HEK293 (cell line): ENCODE data around the gene PDLIM5.
A peak's percentile ranks its signal among the peaks of the same experiment; 100 is the strongest.

Source experiments
- KLF1 ChIP-seq: fragments of 450-650 bp; formaldehyde crosslinking; IDR thresholded peaks from 2 replicates; pipeline ENCODE4 v1.5.1; 2016; ENCODE audit warnings: missing biosample characterization, missing genetic modification characterization
- PRDM4 ChIP-seq: fragments of 450-650 bp; formaldehyde crosslinking; IDR thresholded peaks from 2 replicates; pipeline ENCODE4 v1.5.1; 2017; ENCODE audit warnings: missing biosample characterization, missing genetic modification characterization
- TSHZ1 ChIP-seq: fragments of 450-650 bp; formaldehyde crosslinking; IDR thresholded peaks from 2 replicates; pipeline ENCODE4 v1.5.1; 2016; ENCODE audit warnings: missing biosample characterization, missing genetic modification characterization, borderline replicate concordance
- ZBTB1 ChIP-seq: fragments of 450-650 bp; formaldehyde crosslinking; IDR thresholded peaks from 2 replicates; pipeline ENCODE4 v1.5.1; 2016; ENCODE audit warnings: missing biosample characterization, missing genetic modification characterization
- ZBTB17 ChIP-seq: fragments of 450-650 bp; formaldehyde crosslinking; IDR thresholded peaks from 2 replicates; pipeline ENCODE4 v1.5.1; 2016; ENCODE audit warnings: missing biosample characterization, missing genetic modification characterization
- ZBTB8A ChIP-seq: fragments of 450-650 bp; formaldehyde crosslinking; IDR thresholded peaks from 2 replicates; pipeline ENCODE4 v1.5.1; 2016; ENCODE audit warnings: missing biosample characterization, missing genetic modification characterization
- ZEB2 ChIP-seq: fragments of 450-650 bp; formaldehyde crosslinking; IDR thresholded peaks from 2 replicates; pipeline ENCODE4 v1.5.1; 2016; ENCODE audit warnings: missing biosample characterization, missing genetic modification characterization
- ZNF184 ChIP-seq: fragments of 450-650 bp; IDR thresholded peaks from 2 replicates; pipeline ENCODE4 v1.5.1; 2018; ENCODE audit warnings: missing biosample characterization, mild to moderate bottlenecking, missing genetic modification characterization
- ZNF2 ChIP-seq: fragments of 450-650 bp; formaldehyde crosslinking; IDR thresholded peaks from 2 replicates; pipeline ENCODE4 v1.5.1; 2016; ENCODE audit warnings: missing biosample characterization, missing genetic modification characterization
- ZNF223 ChIP-seq: fragments of 450-650 bp; formaldehyde crosslinking; IDR thresholded peaks from 2 replicates; pipeline ENCODE4 v1.5.1; 2016; ENCODE audit warnings: missing biosample characterization, missing genetic modification characterization
- ZNF239 ChIP-seq: fragments of 450-650 bp; formaldehyde crosslinking; IDR thresholded peaks from 2 replicates; pipeline ENCODE4 v1.5.1; 2016; ENCODE audit warnings: missing biosample characterization, missing genetic modification characterization
- ZNF335 ChIP-seq: fragments of 450-650 bp; formaldehyde crosslinking; conservative IDR thresholded peaks from 2 replicates; pipeline ENCODE4 v1.5.1; 2016; ENCODE audit warnings: missing biosample characterization, missing genetic modification characterization
- ZNF416 ChIP-seq: fragments of 450-650 bp; formaldehyde crosslinking; IDR thresholded peaks from 2 replicates; pipeline ENCODE4 v1.5.1; 2016; ENCODE audit warnings: missing biosample characterization, missing genetic modification characterization
- ZNF473 ChIP-seq: fragments of 450-650 bp; formaldehyde crosslinking; IDR thresholded peaks from 2 replicates; pipeline ENCODE4 v1.5.1; 2017; ENCODE audit warnings: missing biosample characterization, missing genetic modification characterization
- ZNF48 ChIP-seq: fragments of 450-650 bp; formaldehyde crosslinking; IDR thresholded peaks from 2 replicates; pipeline ENCODE4 v1.5.1; 2016; ENCODE audit warnings: missing biosample characterization, missing genetic modification characterization
- ZNF501 ChIP-seq: fragments of 450-650 bp; formaldehyde crosslinking; IDR thresholded peaks from 2 replicates; pipeline ENCODE4 v1.5.1; 2016; ENCODE audit warnings: missing biosample characterization, missing genetic modification characterization
- ZNF555 ChIP-seq: fragments of 450-650 bp; formaldehyde crosslinking; conservative IDR thresholded peaks from 2 replicates; pipeline ENCODE4 v1.5.1; 2017; ENCODE audit warnings: missing biosample characterization, mild to moderate bottlenecking, missing genetic modification characterization, inconsistent platforms
- ZNF610 ChIP-seq: fragments of 450-650 bp; formaldehyde crosslinking; IDR thresholded peaks from 2 replicates; pipeline ENCODE4 v1.5.1; 2016; ENCODE audit warnings: missing biosample characterization, missing genetic modification characterization, borderline replicate concordance
- ZNF623 ChIP-seq: fragments of 450-650 bp; formaldehyde crosslinking; IDR thresholded peaks from 2 replicates; pipeline ENCODE4 v1.5.1; 2016; ENCODE audit warnings: missing biosample characterization, missing genetic modification characterization
- TF ChIP-seq, protein P1 (sequence below): fragments of 450-650 bp; formaldehyde crosslinking; IDR thresholded peaks from 2 replicates; pipeline ENCODE4 v1.5.1; 2016; ENCODE audit warnings: missing biosample characterization, missing genetic modification characterization, borderline replicate concordance
- TF ChIP-seq, protein P2 (sequence below): fragments of 450-650 bp; formaldehyde crosslinking; conservative IDR thresholded peaks from 2 replicates; pipeline ENCODE4 v1.5.1; 2016; ENCODE audit warnings: low read depth, missing biosample characterization, missing genetic modification characterization
- TF ChIP-seq, protein P3 (sequence below): fragments of 450-650 bp; formaldehyde crosslinking; IDR thresholded peaks from 2 replicates; pipeline ENCODE4 v1.5.1; 2016; ENCODE audit warnings: missing biosample characterization, missing genetic modification characterization

PDLIM5 gene

DNA sequence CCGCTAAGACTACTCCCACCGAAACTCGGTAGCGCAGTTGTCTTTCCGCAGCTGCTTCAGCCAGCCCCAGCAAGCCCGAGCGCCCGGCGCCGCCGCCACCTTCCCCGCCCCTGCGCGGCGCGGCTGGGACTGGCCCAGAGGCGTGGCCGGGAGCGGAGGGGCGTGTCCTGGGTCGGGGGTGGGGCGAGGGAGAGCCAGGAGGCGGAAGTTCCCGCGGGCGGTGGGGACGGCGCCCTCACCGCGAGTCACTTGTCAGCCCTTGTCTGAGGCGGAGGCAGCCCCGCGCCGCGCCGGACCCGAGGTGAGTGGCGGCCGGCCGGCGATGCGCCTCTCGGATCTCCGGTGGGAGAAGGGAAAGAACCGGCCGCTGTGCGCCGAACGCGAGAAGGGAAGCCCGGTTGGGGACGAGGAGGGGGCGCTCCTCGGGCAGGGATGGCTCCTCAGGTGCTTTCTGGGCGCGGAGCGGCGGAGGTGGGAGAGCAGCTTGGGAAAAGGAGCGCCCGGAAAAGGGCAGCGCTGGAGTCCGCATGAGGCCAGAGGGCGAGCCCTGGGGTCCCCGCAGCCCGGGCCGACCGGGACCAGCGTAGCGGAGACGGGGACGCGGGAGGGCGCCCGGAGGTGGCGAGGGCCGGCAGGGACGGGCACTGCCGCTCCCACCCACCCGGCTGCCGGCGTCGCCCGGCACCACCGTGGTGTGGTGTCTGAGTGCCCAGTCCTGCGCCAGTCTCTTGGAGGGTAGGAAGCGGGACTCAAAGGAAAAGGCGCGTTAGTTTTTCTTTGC, at the start of gene PDLIM5 (continued):
- TF ChIP-seq, protein P1, sequence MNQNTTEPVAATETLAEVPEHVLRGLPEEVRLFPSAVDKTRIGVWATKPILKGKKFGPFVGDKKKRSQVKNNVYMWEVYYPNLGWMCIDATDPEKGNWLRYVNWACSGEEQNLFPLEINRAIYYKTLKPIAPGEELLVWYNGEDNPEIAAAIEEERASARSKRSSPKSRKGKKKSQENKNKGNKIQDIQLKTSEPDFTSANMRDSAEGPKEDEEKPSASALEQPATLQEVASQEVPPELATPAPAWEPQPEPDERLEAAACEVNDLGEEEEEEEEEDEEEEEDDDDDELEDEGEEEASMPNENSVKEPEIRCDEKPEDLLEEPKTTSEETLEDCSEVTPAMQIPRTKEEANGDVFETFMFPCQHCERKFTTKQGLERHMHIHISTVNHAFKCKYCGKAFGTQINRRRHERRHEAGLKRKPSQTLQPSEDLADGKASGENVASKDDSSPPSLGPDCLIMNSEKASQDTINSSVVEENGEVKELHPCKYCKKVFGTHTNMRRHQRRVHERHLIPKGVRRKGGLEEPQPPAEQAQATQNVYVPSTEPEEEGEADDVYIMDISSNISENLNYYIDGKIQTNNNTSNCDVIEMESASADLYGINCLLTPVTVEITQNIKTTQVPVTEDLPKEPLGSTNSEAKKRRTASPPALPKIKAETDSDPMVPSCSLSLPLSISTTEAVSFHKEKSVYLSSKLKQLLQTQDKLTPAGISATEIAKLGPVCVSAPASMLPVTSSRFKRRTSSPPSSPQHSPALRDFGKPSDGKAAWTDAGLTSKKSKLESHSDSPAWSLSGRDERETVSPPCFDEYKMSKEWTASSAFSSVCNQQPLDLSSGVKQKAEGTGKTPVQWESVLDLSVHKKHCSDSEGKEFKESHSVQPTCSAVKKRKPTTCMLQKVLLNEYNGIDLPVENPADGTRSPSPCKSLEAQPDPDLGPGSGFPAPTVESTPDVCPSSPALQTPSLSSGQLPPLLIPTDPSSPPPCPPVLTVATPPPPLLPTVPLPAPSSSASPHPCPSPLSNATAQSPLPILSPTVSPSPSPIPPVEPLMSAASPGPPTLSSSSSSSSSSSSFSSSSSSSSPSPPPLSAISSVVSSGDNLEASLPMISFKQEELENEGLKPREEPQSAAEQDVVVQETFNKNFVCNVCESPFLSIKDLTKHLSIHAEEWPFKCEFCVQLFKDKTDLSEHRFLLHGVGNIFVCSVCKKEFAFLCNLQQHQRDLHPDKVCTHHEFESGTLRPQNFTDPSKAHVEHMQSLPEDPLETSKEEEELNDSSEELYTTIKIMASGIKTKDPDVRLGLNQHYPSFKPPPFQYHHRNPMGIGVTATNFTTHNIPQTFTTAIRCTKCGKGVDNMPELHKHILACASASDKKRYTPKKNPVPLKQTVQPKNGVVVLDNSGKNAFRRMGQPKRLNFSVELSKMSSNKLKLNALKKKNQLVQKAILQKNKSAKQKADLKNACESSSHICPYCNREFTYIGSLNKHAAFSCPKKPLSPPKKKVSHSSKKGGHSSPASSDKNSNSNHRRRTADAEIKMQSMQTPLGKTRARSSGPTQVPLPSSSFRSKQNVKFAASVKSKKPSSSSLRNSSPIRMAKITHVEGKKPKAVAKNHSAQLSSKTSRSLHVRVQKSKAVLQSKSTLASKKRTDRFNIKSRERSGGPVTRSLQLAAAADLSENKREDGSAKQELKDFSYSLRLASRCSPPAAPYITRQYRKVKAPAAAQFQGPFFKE (tag by site-specific recombination): no peak
- TF ChIP-seq ZNF473 (tag by site-specific recombination) (no peak), ZNF610 (tag by site-specific recombination) (peak; percentile 82; the same call in 1 of the 2 replicates), ZNF623 (tag by site-specific recombination) (no peak), ZNF555 (tag by site-specific recombination) (no peak), ZNF501 (tag by site-specific recombination) (peak; percentile 71), PRDM4 (tag by site-specific recombination) (no peak), TSHZ1 (tag by site-specific recombination) (no peak), ZBTB8A (tag by site-specific recombination) (peak; percentile 100), ZEB2 (peak; percentile 72), ZBTB17 (tag by site-specific recombination) (peak; percentile 11; the same call in 1 of the 2 replicates), ZNF335 (tag by site-specific recombination) (peak; percentile 94), ZNF48 (tag by site-specific recombination) (no peak), ZNF184 (no peak), ZNF2 (tag by site-specific recombination) (peak; percentile 27; the same call in 1 of the 2 replicates), ZBTB1 (tag by site-specific recombination) (peak; percentile 67; the same call in 1 of the 2 replicates), KLF1 (peak; percentile 65), ZNF416 (tag by site-specific recombination) (no peak), ZNF223 (no peak), ZNF239 (no peak)
- TF ChIP-seq, protein P2, sequence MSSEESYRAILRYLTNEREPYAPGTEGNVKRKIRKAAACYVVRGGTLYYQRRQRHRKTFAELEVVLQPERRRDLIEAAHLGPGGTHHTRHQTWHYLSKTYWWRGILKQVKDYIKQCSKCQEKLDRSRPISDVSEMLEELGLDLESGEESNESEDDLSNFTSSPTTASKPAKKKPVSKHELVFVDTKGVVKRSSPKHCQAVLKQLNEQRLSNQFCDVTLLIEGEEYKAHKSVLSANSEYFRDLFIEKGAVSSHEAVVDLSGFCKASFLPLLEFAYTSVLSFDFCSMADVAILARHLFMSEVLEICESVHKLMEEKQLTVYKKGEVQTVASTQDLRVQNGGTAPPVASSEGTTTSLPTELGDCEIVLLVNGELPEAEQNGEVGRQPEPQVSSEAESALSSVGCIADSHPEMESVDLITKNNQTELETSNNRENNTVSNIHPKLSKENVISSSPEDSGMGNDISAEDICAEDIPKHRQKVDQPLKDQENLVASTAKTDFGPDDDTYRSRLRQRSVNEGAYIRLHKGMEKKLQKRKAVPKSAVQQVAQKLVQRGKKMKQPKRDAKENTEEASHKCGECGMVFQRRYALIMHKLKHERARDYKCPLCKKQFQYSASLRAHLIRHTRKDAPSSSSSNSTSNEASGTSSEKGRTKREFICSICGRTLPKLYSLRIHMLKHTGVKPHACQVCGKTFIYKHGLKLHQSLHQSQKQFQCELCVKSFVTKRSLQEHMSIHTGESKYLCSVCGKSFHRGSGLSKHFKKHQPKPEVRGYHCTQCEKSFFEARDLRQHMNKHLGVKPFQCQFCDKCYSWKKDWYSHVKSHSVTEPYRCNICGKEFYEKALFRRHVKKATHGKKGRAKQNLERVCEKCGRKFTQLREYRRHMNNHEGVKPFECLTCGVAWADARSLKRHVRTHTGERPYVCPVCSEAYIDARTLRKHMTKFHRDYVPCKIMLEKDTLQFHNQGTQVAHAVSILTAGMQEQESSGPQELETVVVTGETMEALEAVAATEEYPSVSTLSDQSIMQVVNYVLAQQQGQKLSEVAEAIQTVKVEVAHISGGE (tag by site-specific recombination): peak; percentile 59
- TF ChIP-seq, protein P3, sequence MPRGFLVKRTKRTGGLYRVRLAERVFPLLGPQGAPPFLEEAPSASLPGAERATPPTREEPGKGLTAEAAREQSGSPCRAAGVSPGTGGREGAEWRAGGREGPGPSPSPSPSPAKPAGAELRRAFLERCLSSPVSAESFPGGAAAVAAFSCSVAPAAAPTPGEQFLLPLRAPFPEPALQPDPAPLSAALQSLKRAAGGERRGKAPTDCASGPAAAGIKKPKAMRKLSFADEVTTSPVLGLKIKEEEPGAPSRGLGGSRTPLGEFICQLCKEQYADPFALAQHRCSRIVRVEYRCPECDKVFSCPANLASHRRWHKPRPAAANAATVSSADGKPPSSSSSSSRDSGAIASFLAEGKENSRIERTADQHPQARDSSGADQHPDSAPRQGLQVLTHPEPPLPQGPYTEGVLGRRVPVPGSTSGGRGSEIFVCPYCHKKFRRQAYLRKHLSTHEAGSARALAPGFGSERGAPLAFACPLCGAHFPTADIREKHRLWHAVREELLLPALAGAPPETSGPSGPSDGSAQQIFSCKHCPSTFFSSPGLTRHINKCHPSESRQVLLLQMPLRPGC (tag by site-specific recombination): 0 out of 2 replicates have a peak, but pooled peaks have one; percentile 54
